ENCODE results near the gene BCL2L11. TPM values are rescaled to one million over a fixed set of nuclear protein-coding genes. Genes with fewer than 3 reads are reported as not detected.

BCL2L11 gene
- total and polyA plus RNA-seq, 2 experiments from 2014 or later, result 12.3 to 25.3 TPM

- H3K27me3 ChIP-seq, result no peaks in the 10 kb centered on the region
- no peak overlapping the region for H3K4me3 ChIP-seq
- no peaks in the 10 kb centered on the region for H3K9me3 ChIP-seq (ENCODE audit: low read depth)
- DNase-seq (ENCODE audit: low spot score), result no peak
- H3K79me2 ChIP-seq, result no peaks in the 10 kb centered on the region
- TF ChIP-seq CTCF (IDR thresholded peaks at IDR 0.05; ENCODE audit: poor library complexity) (no peak), EZH2phosphoT487 (IDR thresholded peaks at IDR 0.05; ENCODE audit: low read depth, severe bottlenecking, unreplicated experiment) (no peak), EZH2 (IDR thresholded peaks at IDR 0.05; ENCODE audit: borderline replicate concordance) (no peak)
- H4K20me1 ChIP-seq (ENCODE audit: insufficient read depth, poor library complexity, severe bottlenecking), result no peaks in the 10 kb centered on the region
- no peak overlapping the region for H3K27ac ChIP-seq
- no peaks in the 10 kb centered on the region for H3K9me2 ChIP-seq (replicated peaks; ENCODE audit: insufficient read depth)
- no peak overlapping the region for H3K4me2 ChIP-seq
- H2AFZ ChIP-seq, result no peak overlapping the region
- WGBS (ENCODE audit: low lambda C conversion rate, missing lambda C conversion rate), result 95% methylated on average over 5 of the region's 5 CpGs
- H3K4me1 ChIP-seq (ENCODE audit: insufficient read depth), result no peaks in the 10 kb centered on the region
- H3K36me3 ChIP-seq (replicated peaks; ENCODE audit: insufficient read depth, low read depth), result no peaks in the 10 kb centered on the region
Observed at GRCh38 chr2:111100087-111100764, 20.5 kb upstream of the BCL2L11 start.

- WGBS (ENCODE audit: low lambda C conversion rate, missing lambda C conversion rate), result 86% methylated on average over 5 of the region's 5 CpGs
- Histone ChIP-seq H3K27me3 (no peaks in the 10 kb centered on the region), H4K20me1 (ENCODE audit: insufficient read depth, poor library complexity, severe bottlenecking) (no peaks in the 10 kb centered on the region), H3K9me3 (ENCODE audit: low read depth) (no peaks in the 10 kb centered on the region), H3K79me2 (no peaks in the 10 kb centered on the region), H2AFZ (no peak overlapping the region), H3K4me2 (no peak overlapping the region), H3K4me1 (ENCODE audit: insufficient read depth) (no peaks in the 10 kb centered on the region), H3K36me3 (replicated peaks; ENCODE audit: insufficient read depth, low read depth) (no peaks in the 10 kb centered on the region), H3K9me2 (replicated peaks; ENCODE audit: insufficient read depth) (no peaks in the 10 kb centered on the region), H3K27ac (no peak overlapping the region), H3K4me3 (no peak overlapping the region)
- TF ChIP-seq EZH2 (IDR thresholded peaks at IDR 0.05; ENCODE audit: borderline replicate concordance) (no peak), CTCF (IDR thresholded peaks at IDR 0.05; ENCODE audit: poor library complexity) (no peak), EZH2phosphoT487 (IDR thresholded peaks at IDR 0.05; ENCODE audit: low read depth, severe bottlenecking, unreplicated experiment) (no peak)
- DNase-seq (ENCODE audit: low spot score), result no peak
Observed at GRCh38 chr2:111100765-111101162, 19.9 kb upstream of the BCL2L11 start.

DNA sequence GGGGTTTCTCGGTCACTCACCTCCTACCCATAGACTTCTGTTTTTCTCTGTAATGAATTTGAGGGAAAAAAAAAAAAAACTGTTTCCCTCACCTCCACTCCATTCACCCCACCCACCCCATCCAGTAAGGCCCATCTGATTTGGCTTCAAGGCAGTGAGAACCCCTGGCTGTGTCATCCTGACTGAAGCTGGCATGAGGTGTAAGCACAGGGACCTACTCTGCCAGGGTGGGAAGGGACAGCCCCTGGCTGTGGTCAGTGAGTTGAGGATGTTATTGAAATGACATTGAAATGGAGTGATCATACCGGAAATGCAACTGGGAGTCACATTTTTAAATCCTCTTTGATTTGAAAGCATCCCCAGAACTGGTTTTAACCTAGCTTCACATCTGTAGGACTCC, 19.1 kb upstream of the BCL2L11 start:
- H3K4me3 ChIP-seq, result no peak overlapping the region
- no peaks in the 10 kb centered on the region for H3K27me3 ChIP-seq
- H3K4me2 ChIP-seq, result no peak overlapping the region
- no peaks in the 10 kb centered on the region for H4K20me1 ChIP-seq (ENCODE audit: insufficient read depth, poor library complexity, severe bottlenecking)
- H3K36me3 ChIP-seq (replicated peaks; ENCODE audit: insufficient read depth, low read depth), result no peaks in the 10 kb centered on the region
- DNase-seq (ENCODE audit: low spot score), result no peak
- WGBS (ENCODE audit: low lambda C conversion rate, missing lambda C conversion rate), result 78% methylated on average over 2 of the region's 2 CpGs
- no peak overlapping the region for H3K27ac ChIP-seq
- H3K4me1 ChIP-seq (ENCODE audit: insufficient read depth), result no peaks in the 10 kb centered on the region
- H2AFZ ChIP-seq, result no peak overlapping the region
- no peaks in the 10 kb centered on the region for H3K9me2 ChIP-seq (replicated peaks; ENCODE audit: insufficient read depth)
- H3K9me3 ChIP-seq (ENCODE audit: low read depth), result no peaks in the 10 kb centered on the region
- H3K79me2 ChIP-seq, result no peaks in the 10 kb centered on the region
- TF ChIP-seq CTCF (IDR thresholded peaks at IDR 0.05; ENCODE audit: poor library complexity) (no peak), EZH2phosphoT487 (IDR thresholded peaks at IDR 0.05; ENCODE audit: low read depth, severe bottlenecking, unreplicated experiment) (no peak), EZH2 (IDR thresholded peaks at IDR 0.05; ENCODE audit: borderline replicate concordance) (no peak)

All from hepatocyte (in vitro differentiated cells).